ENCODE measurements around the gene GOLGA8M. TPM values are rescaled to one million over a fixed set of nuclear protein-coding genes. Genes with fewer than 3 reads are reported as not detected.
"Not testable (repeated sequence)": the region's sequence is repeated elsewhere in the genome, so short reads cannot be mapped to it uniquely, and the experiment has no call there.

Gene GOLGA8M
- total and polyA plus RNA-seq, 8 donors: 1.2 to 6.0 (median 3.2) TPM

DNA sequence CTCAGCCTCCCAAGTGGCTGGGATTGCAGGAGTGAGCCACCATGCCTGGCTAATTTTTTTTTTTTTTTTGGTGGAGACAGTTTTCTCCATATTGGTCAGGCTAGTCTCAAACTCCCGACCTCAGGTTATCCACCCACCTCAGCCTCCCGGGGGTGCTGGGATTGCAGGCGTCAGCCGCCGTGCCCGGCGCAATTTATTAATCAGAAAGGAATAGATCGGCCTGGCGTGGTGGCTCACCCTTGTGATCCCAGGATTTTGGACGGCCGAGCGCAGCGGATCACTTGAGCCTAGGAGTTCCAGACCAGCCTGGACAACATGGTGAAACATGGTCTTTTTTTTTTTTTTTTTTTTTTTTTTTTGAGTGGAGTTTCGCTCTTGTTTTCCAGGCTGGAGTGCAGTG, 13.3 kb upstream of the GOLGA8M start:
- ATAC-seq (no peak), DNase-seq (no peak)
- Histone ChIP-seq H3K27ac (no peak overlapping the region), H3K4me1 (peaks cover 0 to 6% of the 10 kb centered on the region in 2 donors), H3K36me3 (no peaks in the 10 kb centered on the region), H3K9me3 (no peaks in the 10 kb centered on the region), H3K4me3 (no peak overlapping the region), H3K27me3 (peaks cover 0 to 4% of the 10 kb centered on the region in 2 donors)
- TF ChIP-seq CTCF (IDR thresholded peaks at IDR 0.05): no peak
- intact Hi-C loops (cut with DNase I): no loop called here

DNA sequence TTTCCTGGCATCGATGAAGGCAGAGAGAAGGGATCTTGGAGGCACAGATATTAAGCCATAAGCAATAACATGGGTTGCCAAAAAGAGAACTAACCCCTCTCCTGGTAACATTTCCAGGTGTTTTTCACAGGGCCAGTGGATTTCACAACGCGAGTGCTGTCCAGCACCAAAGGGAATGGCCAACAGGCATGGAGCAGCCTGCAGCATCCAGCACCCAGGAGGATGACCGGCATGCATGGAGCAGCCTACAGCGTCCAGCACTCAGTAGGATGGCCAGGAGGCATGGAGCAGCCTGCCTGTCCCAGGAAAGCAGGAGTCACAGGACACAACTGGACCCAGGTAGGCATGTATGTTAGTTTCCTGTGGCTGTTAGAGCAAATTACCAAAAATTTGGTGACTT, 11.8 kb upstream of the GOLGA8M start:
- H3K9me3 ChIP-seq; H3K4me3 ChIP-seq; H3K27ac ChIP-seq; H3K27me3 ChIP-seq; H3K36me3 ChIP-seq; H3K4me1 ChIP-seq; intact Hi-C loops (cut with DNase I); DNase-seq; ATAC-seq: not testable (repeated sequence)

DNA sequence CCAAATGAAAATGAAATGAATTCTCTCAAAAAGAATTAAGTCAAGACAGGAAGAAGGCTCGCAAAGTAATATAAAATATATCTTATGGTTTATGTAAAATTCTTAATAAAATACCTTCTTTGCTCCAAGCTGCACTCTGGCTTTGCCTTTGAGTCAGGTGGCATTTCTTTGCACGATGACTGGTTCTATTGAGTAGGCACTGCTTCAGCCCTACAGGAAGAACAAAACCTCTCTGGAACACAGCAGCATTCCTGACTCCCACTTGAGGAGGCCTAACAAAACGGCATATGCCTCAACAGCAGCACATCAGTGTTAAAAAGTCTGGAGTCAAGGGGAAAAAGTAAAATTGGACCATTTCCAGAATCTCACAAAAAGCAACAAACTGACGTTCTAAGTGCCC, 7.4 kb upstream of the GOLGA8M start:
- H3K27ac ChIP-seq; H3K27me3 ChIP-seq; H3K9me3 ChIP-seq; ATAC-seq; H3K4me3 ChIP-seq; H3K4me1 ChIP-seq; H3K36me3 ChIP-seq; intact Hi-C loops (cut with DNase I); DNase-seq: not testable (repeated sequence)

DNA sequence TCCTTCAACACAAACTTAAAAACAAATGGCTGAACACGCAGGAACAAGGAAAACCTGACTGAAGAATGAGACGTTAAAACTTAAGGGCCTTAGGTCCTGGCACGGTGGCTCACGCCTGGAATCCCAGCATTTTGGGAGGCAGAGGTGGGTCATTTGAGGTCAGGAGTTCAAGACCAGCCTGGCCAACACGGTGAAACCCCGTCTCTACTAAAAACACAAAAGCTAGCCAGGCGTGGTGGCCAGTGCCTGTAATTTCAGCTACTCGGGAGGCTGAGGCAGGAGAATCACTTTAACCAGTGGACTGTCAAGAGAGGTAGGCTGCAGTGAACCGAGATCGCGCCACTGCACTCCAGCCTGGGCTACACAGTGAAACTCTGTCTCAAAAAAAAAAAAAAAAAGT, 6.4 kb upstream of the GOLGA8M start:
- intact Hi-C loops (cut with DNase I); H3K36me3 ChIP-seq; H3K27me3 ChIP-seq; H3K4me3 ChIP-seq; H3K27ac ChIP-seq; H3K9me3 ChIP-seq; ATAC-seq; H3K4me1 ChIP-seq; DNase-seq: not testable (repeated sequence)

DNA sequence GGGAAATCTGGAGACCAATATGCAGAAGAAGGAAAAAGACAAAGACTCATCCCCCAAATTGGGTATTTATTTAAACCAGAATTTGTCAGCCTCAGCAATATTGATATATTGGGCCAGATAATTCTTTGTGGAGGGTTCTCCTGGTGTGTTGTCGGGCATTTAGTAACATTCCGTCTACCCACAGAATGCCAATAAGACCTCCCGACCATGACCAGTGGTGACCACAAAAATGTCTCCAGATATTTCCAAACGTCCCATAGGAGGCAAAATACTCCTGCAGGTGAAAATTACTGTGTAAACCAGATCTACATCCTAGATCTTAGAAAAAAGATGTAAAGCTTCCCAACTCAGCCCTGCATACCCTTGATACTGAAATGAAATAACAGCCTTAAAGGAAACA, 2.0 kb upstream of the GOLGA8M start:
- DNase-seq; H3K27me3 ChIP-seq; H3K36me3 ChIP-seq; intact Hi-C loops (cut with DNase I); H3K4me3 ChIP-seq; H3K9me3 ChIP-seq; H3K27ac ChIP-seq; ATAC-seq; H3K4me1 ChIP-seq: not testable (repeated sequence)

DNA sequence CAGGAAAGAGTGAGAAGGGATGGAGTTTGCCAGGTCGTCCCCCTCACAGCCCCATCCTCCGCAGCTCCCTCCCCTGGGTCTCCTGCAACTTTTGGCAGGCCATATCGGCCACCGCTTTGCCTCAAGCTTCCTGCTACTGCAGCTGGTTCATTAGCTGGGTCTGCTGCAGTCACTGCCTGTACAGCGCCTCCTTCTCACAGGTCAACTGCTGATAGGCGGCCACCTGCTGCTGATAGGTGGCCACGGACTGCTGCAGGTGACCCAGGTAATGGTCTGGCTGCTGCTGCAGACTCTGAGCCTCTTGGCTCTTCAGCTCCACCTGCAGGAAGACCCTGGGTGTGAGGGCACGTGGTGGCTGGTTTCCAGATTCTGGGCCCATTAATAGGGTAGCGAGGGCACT, 8.3 kb downstream of the GOLGA8M start:
- H3K4me3 ChIP-seq; H3K27me3 ChIP-seq; intact Hi-C loops (cut with DNase I); H3K9me3 ChIP-seq; H3K36me3 ChIP-seq; H3K27ac ChIP-seq; DNase-seq; ATAC-seq; H3K4me1 ChIP-seq: not testable (repeated sequence)

DNA sequence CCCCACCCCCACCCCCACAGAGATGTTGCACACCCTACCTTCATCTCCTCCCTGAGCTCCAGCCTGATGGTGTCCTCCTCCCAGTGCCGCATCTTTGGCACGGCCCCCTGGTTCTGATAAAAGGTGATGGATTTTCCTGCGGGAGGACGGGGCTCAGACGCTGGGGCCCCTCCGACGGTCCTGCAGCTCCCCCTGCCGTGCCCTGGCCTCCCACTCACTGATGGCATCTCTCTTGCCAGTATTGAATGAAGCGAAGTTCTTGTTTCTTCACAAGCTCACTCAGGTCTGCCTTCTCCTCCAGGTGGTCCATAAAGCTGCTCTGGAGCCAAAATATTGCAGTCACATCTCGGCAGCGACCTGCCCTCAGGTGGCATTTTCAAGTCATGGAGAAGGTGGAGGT, 9.8 kb downstream of the GOLGA8M start:
- H3K4me1 ChIP-seq; DNase-seq; H3K36me3 ChIP-seq; H3K9me3 ChIP-seq; H3K4me3 ChIP-seq; H3K27ac ChIP-seq; intact Hi-C loops (cut with DNase I); ATAC-seq; H3K27me3 ChIP-seq: not testable (repeated sequence)

GRCh38 chr15:28694006-28694751, 18.0 kb downstream of the GOLGA8M start:
- H3K4me1 ChIP-seq; H3K27ac ChIP-seq; H3K27me3 ChIP-seq; H3K36me3 ChIP-seq; DNase-seq; intact Hi-C loops (cut with DNase I); H3K9me3 ChIP-seq; ATAC-seq; H3K4me3 ChIP-seq: not testable (repeated sequence)

DNA sequence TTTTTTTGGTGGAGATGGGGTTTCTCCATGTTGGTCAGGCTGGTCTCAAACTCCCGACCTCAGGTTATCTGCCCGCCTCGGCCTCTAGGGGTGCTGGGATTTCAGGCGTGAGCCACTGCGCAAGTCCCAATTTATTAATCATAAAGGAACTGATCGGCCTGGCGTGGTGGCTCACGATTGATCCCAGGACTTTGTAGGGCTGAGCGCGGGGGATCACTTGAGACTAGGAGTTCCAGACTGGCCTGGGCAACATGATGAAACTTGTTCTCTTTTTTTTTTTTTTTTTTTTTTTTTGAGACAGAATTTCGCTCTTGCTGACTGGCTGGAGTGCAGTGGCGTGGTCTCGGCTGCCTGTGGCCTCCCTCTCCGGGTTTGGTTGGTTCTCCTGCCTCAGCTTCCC, 19.2 kb downstream of the GOLGA8M start:
- DNase-seq; H3K27ac ChIP-seq; H3K27me3 ChIP-seq; intact Hi-C loops (cut with DNase I); H3K9me3 ChIP-seq; H3K4me1 ChIP-seq; ATAC-seq; H3K4me3 ChIP-seq; H3K36me3 ChIP-seq: not testable (repeated sequence)

GRCh38 chr15:28673533-28673932, 38.7 kb downstream of the GOLGA8M start:
- H3K27ac ChIP-seq; DNase-seq; H3K9me3 ChIP-seq; intact Hi-C loops (cut with DNase I); H3K4me1 ChIP-seq; H3K36me3 ChIP-seq; H3K27me3 ChIP-seq; H3K4me3 ChIP-seq; ATAC-seq: not testable (repeated sequence)

GRCh38 chr15:28672122-28672521, 40.1 kb downstream of the GOLGA8M start:
- H3K4me1 ChIP-seq; H3K9me3 ChIP-seq; DNase-seq; H3K36me3 ChIP-seq; H3K27me3 ChIP-seq; ATAC-seq; intact Hi-C loops (cut with DNase I); H3K4me3 ChIP-seq; H3K27ac ChIP-seq: not testable (repeated sequence)

- H3K9me3 ChIP-seq; H3K27me3 ChIP-seq; intact Hi-C loops (cut with DNase I); H3K4me1 ChIP-seq; ATAC-seq; H3K36me3 ChIP-seq; H3K27ac ChIP-seq; DNase-seq; H3K4me3 ChIP-seq: not testable (repeated sequence)
These were observed 45.8 kb downstream of the GOLGA8M start for GRCh38 chr15:28666402-28666801.

GRCh38 chr15:28664575-28664974, 47.6 kb downstream of the GOLGA8M start:
- H3K4me1 ChIP-seq; H3K27me3 ChIP-seq; DNase-seq; intact Hi-C loops (cut with DNase I); ATAC-seq; H3K27ac ChIP-seq; H3K4me3 ChIP-seq; H3K36me3 ChIP-seq; H3K9me3 ChIP-seq: not testable (repeated sequence)
